Kidney (tissue), 22 donors: Measurements from ENCODE around the gene LRIT1. TPM values are rescaled to one million over a fixed set of nuclear protein-coding genes. Genes with fewer than 3 reads are reported as not detected.

Experiments
- DNase-seq, 5 donors: peaks; one replicate each; pipeline ENCODE4 v3.0.0-alpha.2; 2013 to 2020
- FAIRE-seq: peaks from 2 replicates; lab custom pipeline; 2012; peaks lifted over from hg19 to GRCh38; lab: Jason Lieb, UNC
- H3K27ac ChIP-seq, 2 donors: one replicate each; pipeline ENCODE4 v1.7.0; 2013; ENCODE audit warnings: low read depth in 2 of 2, low read length in 2 of 2, inconsistent platforms in 1 of 2
- H3K27me3 ChIP-seq: one replicate; pipeline ENCODE4 v1.7.1; 2013; ENCODE audit warnings: low read length, inconsistent platforms; ENCODE audit not compliant: control insufficient read depth, insufficient read depth
- H3K36me3 ChIP-seq, 3 donors: one replicate each; pipeline versions ENCODE4 v1.7.0 to v1.7.1; 2013; ENCODE audit warnings: low read length in 3 of 3, control low read depth in 1 of 3, inconsistent platforms in 1 of 3; ENCODE audit not compliant: insufficient read depth in 3 of 3, control insufficient read depth in 2 of 3
- H3K4me1 ChIP-seq, 3 donors: one replicate each; pipeline versions ENCODE4 v1.7.0 to v1.7.1; 2013; ENCODE audit warnings: low read length in 3 of 3, inconsistent platforms in 1 of 3, low read depth in 1 of 3; ENCODE audit not compliant: control insufficient read depth in 2 of 3, insufficient read depth in 2 of 3
- H3K4me3 ChIP-seq, 3 donors: one replicate each; pipeline versions ENCODE4 v1.7.0 to v1.8.1; 2013; ENCODE audit warnings: low read length in 3 of 3, control low read depth in 1 of 3, inconsistent platforms in 1 of 3
- H3K9ac ChIP-seq, 3 donors: one replicate each; pipeline versions ENCODE4 v1.7.0 to v1.7.1; 2013; ENCODE audit warnings: low read length in 3 of 3, control low read depth in 1 of 3, inconsistent platforms in 1 of 3
- H3K9me3 ChIP-seq, 3 donors: one replicate each; pipeline versions ENCODE4 v1.7.0 to v1.7.1; 2013; ENCODE audit warnings: low read length in 3 of 3, control low read depth in 1 of 3, inconsistent platforms in 1 of 3; ENCODE audit not compliant: control insufficient read depth in 2 of 3, insufficient read depth in 1 of 3
- CTCF ChIP-seq: IDR thresholded peaks from 3 replicates; pipeline ENCODE4 v1.5.1; 2012; ENCODE audit warnings: mild to moderate bottlenecking, moderate library complexity, borderline replicate concordance; ENCODE audit not compliant: insufficient read depth; ENCODE audit errors: extremely low read depth
- intact Hi-C: fragments of 100-400 bp; cut with DNase I; formaldehyde crosslinking; loops from one replicate; pipeline ENCODE4 v1.11.1; 2022
- long read RNA-seq, 10 donors: library from polyadenylated mRNA in 1 of 10; unstranded in 1 of 10; transcript quantifications; one replicate each; pipeline ENCODE4 v2.0.0 and lab custom pipeline, GENCODE V29; 2021 to 2026
- polyA plus RNA-seq: library from polyadenylated mRNA; stranded (reverse); fragments of 350-450 nt; fragmentation: Illumina TruSeq; extraction: RNeasy Lipid Tissue Mini Kit (QIAGEN cat#74804); gene quantifications from one replicate; pipeline ENCODE4 v1.2.3, GENCODE V29; 2014; ENCODE audit warnings: low read depth, low replicate concordance; ENCODE audit not compliant: insufficient read depth
- total RNA-seq: library from RNA; stranded (reverse); fragmentation: NEBNext Ultra II Directional; extraction: Animal tissue kit (Norgen Biotek cat#: 25700); gene quantifications from one replicate; pipeline ENCODE4 v1.2.1, GENCODE V29; 2021
- donor health status: control.
- donor health status: control.
- donor health status: control.
- donor health status: control.
- donor health status: control.
- donor health status: DM: yes; HTN: yes; CAD: no.
- donor health status: Normal renal cell carcinoma (clear cell type).

LRIT1 gene
- total RNA-seq (not detected), polyA plus RNA-seq (not detected)
- long read RNA-seq, donor 1: 0 reads
- long read RNA-seq, donor 2: 0 reads
- long read RNA-seq, donor 3: 0 reads
- long read RNA-seq, donor 4: 0 reads
- long read RNA-seq, donor 5: 0 reads
- long read RNA-seq, donor 6: 0 reads
- long read RNA-seq, donor 7: 0 reads
- long read RNA-seq, donor 8: 0 reads
- long read RNA-seq, donor 9: 0 reads
- long read RNA-seq, donor 10: 0 reads

- no peaks in the 10 kb centered on the region for H3K4me1 ChIP-seq
- H3K27me3 ChIP-seq: no peaks in the 10 kb centered on the region
- no peak within 1 kb of the TSS for H3K9ac ChIP-seq
- TF ChIP-seq CTCF: no peak
- H3K4me3 ChIP-seq: no peak within 1 kb of the TSS
- no peaks in the 10 kb centered on the region for H3K36me3 ChIP-seq
- FAIRE-seq (no peak), DNase-seq (no peak)
- intact Hi-C loops: no loop called here
- H3K9me3 ChIP-seq: no peaks in the 10 kb centered on the region
- no peak within 1 kb of the TSS for H3K27ac ChIP-seq
Observed at GRCh38 chr10:84241185-84241790, at the start of gene LRIT1. LRIT1 (minus strand) TSS chr10:84241546; CDS start chr10:84241439, 107 bp downstream.

- FAIRE-seq: no peak
Observed at GRCh38 chr10:84290235-84290634, 48.9 kb upstream of the LRIT1 start.

GRCh38 chr10:84289521-84290200 is 48.3 kb upstream of the LRIT1 start:
- no peak for FAIRE-seq
- no peak for TF ChIP-seq CTCF
- Histone ChIP-seq H3K36me3 (no peaks in the 10 kb centered on the region), H3K27me3 (no peaks in the 10 kb centered on the region), H3K9me3 (no peaks in the 10 kb centered on the region), H3K4me1 (no peaks in the 10 kb centered on the region), H3K9ac (no peak overlapping the region), H3K4me3 (no peak overlapping the region), H3K27ac (no peak overlapping the region)
- DNase-seq: no peak
- intact Hi-C loops: no loop called here

More at GRCh38 chr10:84290235-84290634, 48.9 kb upstream of the LRIT1 start:
- H3K4me1 ChIP-seq: no peaks in the 10 kb centered on the region
- TF ChIP-seq CTCF: no peak
- no peaks in the 10 kb centered on the region for H3K27me3 ChIP-seq
- no peak overlapping the region for H3K4me3 ChIP-seq
- H3K36me3 ChIP-seq: no peaks in the 10 kb centered on the region
- intact Hi-C loops: no loop called here
- no peaks in the 10 kb centered on the region for H3K9me3 ChIP-seq
- no peak overlapping the region for H3K9ac ChIP-seq
- DNase-seq: no peak
- H3K27ac ChIP-seq: no peak overlapping the region
